GM23338 (cell line): ENCODE results near the gene SMIM41. TPM values are rescaled to one million over a fixed set of nuclear protein-coding genes. Genes with fewer than 3 reads are reported as not detected.

Source experiments
- ATAC-seq: fragments of 200-7000 bp; cut with Tn5 transposase; 3 replicates; pipeline ENCODE4 v1.9.1; 2020
- DNase-seq: peaks from one replicate; pipeline ENCODE4 v3.0.0-alpha.2; 2015; ENCODE audit warnings: low spot score
- H2AFZ ChIP-seq: fragments of 200-600 bp; sonication (generic); 2 replicates; pipeline ENCODE4 v1.8.0; 2016; ENCODE audit warnings: antibody characterized with exemption, mild to moderate bottlenecking, moderate library complexity
- H3F3A ChIP-seq: fragments of 200-600 bp; sonication (generic); replicated peaks from 2 replicates; pipeline ENCODE4 v1.8.0; 2017; ENCODE audit warnings: antibody characterized with exemption, mixed run types, low read depth
- H3K27ac ChIP-seq: fragments of 200-600 bp; sonication (generic); 2 replicates; pipeline ENCODE4 v1.6.1; 2016; ENCODE audit warnings: low read depth
- H3K27me3 ChIP-seq: fragments of 200-600 bp; sonication (generic); 2 replicates; pipeline ENCODE4 v1.8.0; 2016; ENCODE audit warnings: mild to moderate bottlenecking, mixed run types, moderate library complexity; ENCODE audit not compliant: insufficient read depth
- H3K36me3 ChIP-seq: fragments of 200-600 bp; sonication (generic); 2 replicates; pipeline ENCODE4 v1.8.0; 2016; ENCODE audit warnings: mild to moderate bottlenecking; ENCODE audit not compliant: insufficient read depth
- H3K4me1 ChIP-seq: fragments of 200-600 bp; sonication (generic); 2 replicates; pipeline ENCODE4 v1.8.0; 2016; ENCODE audit warnings: mild to moderate bottlenecking, moderate library complexity; ENCODE audit not compliant: insufficient read depth
- H3K4me2 ChIP-seq: fragments of 200-600 bp; sonication (generic); 2 replicates; pipeline ENCODE4 v1.7.1; 2017; ENCODE audit warnings: mixed run types
- H3K4me3 ChIP-seq: fragments of 200-600 bp; sonication (generic); 2 replicates; pipeline ENCODE4 v1.6.1; 2016; ENCODE audit warnings: mixed run types
- H3K79me2 ChIP-seq: fragments of 200-600 bp; sonication (generic); replicated peaks from 2 replicates; pipeline ENCODE4 v1.8.0; 2017; ENCODE audit warnings: mild to moderate bottlenecking; ENCODE audit not compliant: insufficient read depth
- H3K9me2 ChIP-seq: fragments of 200-600 bp; sonication (generic); 2 replicates; pipeline ENCODE4 v1.8.0; 2017; ENCODE audit not compliant: insufficient read depth
- H4K20me1 ChIP-seq: fragments of 200-600 bp; sonication (generic); replicated peaks from 2 replicates; pipeline ENCODE4 v1.8.0; 2017; ENCODE audit warnings: mild to moderate bottlenecking; ENCODE audit not compliant: insufficient read depth
- H3K27ac Mint-ChIP-seq: 2 replicates; pipeline ENCODE4 v1.8.0; 2020; ENCODE audit warnings: inconsistent platforms, mild to moderate bottlenecking, moderate library complexity, mixed read lengths
- H3K27me3 Mint-ChIP-seq: 3 replicates; pipeline ENCODE4 v1.8.0; 2022; ENCODE audit warnings: low read depth, mild to moderate bottlenecking, moderate library complexity, mixed read lengths, inconsistent platforms; ENCODE audit not compliant: insufficient read depth, poor library complexity
- H3K36me3 Mint-ChIP-seq: 3 replicates; pipeline ENCODE4 v1.8.0; 2021; ENCODE audit warnings: low read depth, mild to moderate bottlenecking, inconsistent platforms, moderate library complexity, mixed read lengths
- H3K4me1 Mint-ChIP-seq: 3 replicates; pipeline ENCODE4 v1.8.0; 2020; ENCODE audit warnings: mild to moderate bottlenecking, inconsistent platforms, mixed read lengths
- H3K4me3 Mint-ChIP-seq: 3 replicates; pipeline ENCODE4 v1.8.0; 2021; ENCODE audit warnings: moderate library complexity, mild to moderate bottlenecking, inconsistent platforms, mixed read lengths
- H3K9me3 Mint-ChIP-seq: 3 replicates; pipeline ENCODE4 v1.8.0; 2020; ENCODE audit warnings: moderate library complexity, mild to moderate bottlenecking, inconsistent platforms, mixed read lengths
- CREB1 ChIP-seq: fragments of 250-450 bp; sonication (Bioruptor Pico); IDR thresholded peaks from 2 replicates; pipeline ENCODE4 v1.5.0; 2020; ENCODE audit warnings: low read depth, mild to moderate bottlenecking, moderate library complexity
- CTCF ChIP-seq, 2 experiments: fragments of 200-600 bp in 1 of 2; sonication (generic) in 1 of 2; conservative IDR thresholded peaks; 2 replicates each; pipeline versions ENCODE4 v1.5.1 to v1.6.1; 2016 to 2017; ENCODE audit warnings: antibody characterized with exemption in 2 of 2, low read depth in 2 of 2, mild to moderate bottlenecking in 2 of 2, moderate library complexity in 1 of 2
- ETS1 ChIP-seq: IDR thresholded peaks from 2 replicates; pipeline ENCODE4 v1.6.1; 2016; ENCODE audit warnings: antibody characterized with exemption
- EZH2 ChIP-seq: fragments of 200-600 bp; sonication (generic); IDR thresholded peaks from one replicate; pipeline ENCODE4 v1.8.0; 2017; ENCODE audit warnings: antibody characterized with exemption, mild to moderate bottlenecking, low read depth; ENCODE audit not compliant: unreplicated experiment
- EZH2phosphoT487 ChIP-seq: fragments of 200-600 bp; sonication (generic); IDR thresholded peaks from one replicate; pipeline ENCODE4 v1.8.1; 2018; ENCODE audit warnings: antibody characterized with exemption; ENCODE audit not compliant: unreplicated experiment
- JUNB ChIP-seq: IDR thresholded peaks from one replicate; pipeline ENCODE4 v1.6.1; 2016; ENCODE audit warnings: antibody characterized with exemption; ENCODE audit not compliant: unreplicated experiment
- NANOG ChIP-seq: IDR thresholded peaks from 2 replicates; pipeline ENCODE4 v1.6.1; 2016; ENCODE audit warnings: antibody characterized with exemption, borderline replicate concordance
- POLR2AphosphoS5 ChIP-seq: IDR thresholded peaks from 2 replicates; pipeline ENCODE4 v1.6.1; 2016; ENCODE audit warnings: antibody characterized with exemption, low read depth
- REST ChIP-seq: IDR thresholded peaks from one replicate; pipeline ENCODE4 v1.6.1; 2018; ENCODE audit warnings: antibody characterized with exemption; ENCODE audit not compliant: unreplicated experiment
- STAT1 ChIP-seq: IDR thresholded peaks from one replicate; pipeline ENCODE4 v1.6.1; 2016; ENCODE audit warnings: antibody characterized with exemption; ENCODE audit not compliant: unreplicated experiment
- ZNF114 ChIP-seq: fragments of 250-450 bp; sonication (Bioruptor Pico); IDR thresholded peaks from 2 replicates; pipeline ENCODE4 v1.5.0; 2020; ENCODE audit warnings: mild to moderate bottlenecking, moderate library complexity
- ZNF331 ChIP-seq: fragments of 250-450 bp; sonication (Bioruptor Pico); IDR thresholded peaks from 2 replicates; pipeline ENCODE4 v1.5.0; 2020; ENCODE audit warnings: low read depth, mild to moderate bottlenecking, moderate library complexity
- ZNF462 ChIP-seq: fragments of 250-450 bp; sonication (Bioruptor Pico); IDR thresholded peaks from 2 replicates; pipeline ENCODE4 v1.5.0; 2020; ENCODE audit warnings: mild to moderate bottlenecking, moderate library complexity
- polyA plus RNA-seq: library from polyadenylated mRNA; unstranded; fragments of >200 nt; fragmentation: Nextera tagmentation; extraction: Ambion mirVana; gene quantifications from 2 replicates; pipeline ENCODE4 v1.2.1, GENCODE V29; 2016
- total RNA-seq: library from RNA; depleted of rRNA; stranded (reverse); fragments of >200 nt; shearing (Covaris generic); gene quantifications from 2 replicates; pipeline ENCODE4 v1.2.3, GENCODE V29; 2014

The SMIM41 gene
- total and polyA plus RNA-seq, 2 experiments from 2014 or later = 0.66 TPM

GRCh38 chr12:52086366-52086765 lies 6.9 kb downstream of the SMIM41 start:
- H3K27ac Mint-ChIP-seq = no peak overlapping the region
- no peaks in the 10 kb centered on the region; the same call in 2 of the 3 replicates for H3K36me3 Mint-ChIP-seq
- H3K27me3 Mint-ChIP-seq = peaks cover 8% of the 10 kb centered on the region
- TF ChIP-seq CREB1 (no peak), STAT1 (no peak), ETS1 (no peak), ZNF331 (CRISPR knock-in tag) (no peak), NANOG (no peak), JUNB (no peak), EZH2phosphoT487 (no peak), CTCF (conservative IDR thresholded peaks at IDR 0.05; ENCODE audit: low read depth in 2 of 2) (no peak), EZH2 (no peak), REST (no peak), ZNF114 (CRISPR knock-in tag) (no peak), POLR2AphosphoS5 (no peak), ZNF462 (CRISPR knock-in tag) (no peak)
- peaks cover 25% of the 10 kb centered on the region for H3K4me1 Mint-ChIP-seq
- H3F3A ChIP-seq = 0 out of 2 replicates have a peak, but pooled peaks cover 4% of the 10 kb centered on the region
- H3K27me3 ChIP-seq = no peaks in the 10 kb centered on the region
- H3K4me2 ChIP-seq = no peak overlapping the region
- no peak overlapping the region for H3K4me3 ChIP-seq
- no peaks in the 10 kb centered on the region for H3K79me2 ChIP-seq
- no peaks in the 10 kb centered on the region for H3K9me2 ChIP-seq
- no peaks in the 10 kb centered on the region for H3K36me3 ChIP-seq
- H2AFZ ChIP-seq = no peak overlapping the region
- H3K4me1 ChIP-seq = peaks cover 24% of the 10 kb centered on the region; the same call in 1 of the 2 replicates
- no peaks in the 10 kb centered on the region for H4K20me1 ChIP-seq
- DNase-seq (no peak), ATAC-seq (no peak)
- no peak overlapping the region for H3K4me3 Mint-ChIP-seq
- no peaks in the 10 kb centered on the region for H3K9me3 Mint-ChIP-seq
- H3K27ac ChIP-seq = no peak overlapping the region
